ENCODE results near the gene C1orf159. TPM values are rescaled to one million over a fixed set of nuclear protein-coding genes. Genes with fewer than 3 reads are reported as not detected.

The C1orf159 gene
- total and polyA plus RNA-seq, 4 donors = 3.9 to 7.0 (median 4.7) TPM

DNA sequence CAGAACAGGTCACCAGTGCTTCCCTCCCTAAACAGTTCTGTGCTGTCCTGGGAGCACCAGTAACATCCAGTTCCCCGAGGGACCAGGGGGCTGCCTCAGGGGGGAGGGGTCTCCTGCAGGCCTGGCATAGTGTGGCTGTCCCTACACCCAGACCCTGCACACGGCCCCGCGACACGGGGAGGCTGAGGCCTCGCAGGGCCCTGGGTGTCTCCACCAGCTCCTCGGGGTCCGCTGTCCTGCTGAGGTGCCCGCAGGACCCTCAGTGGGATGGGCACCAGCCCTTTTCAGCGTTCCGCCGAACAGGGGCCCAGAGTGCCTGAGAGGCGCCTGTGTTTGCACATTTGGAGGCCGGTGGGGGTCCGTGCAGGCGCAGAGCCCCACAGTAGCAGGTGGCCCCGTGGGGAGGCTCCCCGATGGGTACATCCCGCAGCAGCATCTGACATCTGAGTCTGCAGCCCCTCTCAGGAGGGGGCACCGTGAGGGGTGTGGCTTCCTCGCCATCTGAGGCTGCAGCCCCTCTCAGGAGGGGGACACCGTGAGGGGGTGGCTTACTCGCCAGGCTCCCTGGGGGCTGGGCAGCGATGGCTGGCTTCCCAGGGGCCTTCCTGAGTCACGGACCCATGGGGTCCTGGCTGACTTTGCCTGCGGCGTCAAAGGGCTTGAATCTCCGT lies 18.5 kb upstream of the C1orf159 start:
- Histone ChIP-seq H3K4me1 (ENCODE audit: control insufficient read depth in 4 of 4, insufficient read depth in 4 of 4, low read length in 3 of 4) (peaks cover 0 to 7% (median 1%) of the 10 kb centered on the region in 4 donors), H3K9me3 (ENCODE audit: control insufficient read depth in 4 of 4, low read length in 3 of 4) (no peaks in the 10 kb centered on the region), H3K27me3 (ENCODE audit: control insufficient read depth in 4 of 4, insufficient read depth in 4 of 4, low read length in 3 of 4) (no peaks in the 10 kb centered on the region), H3K9ac (ENCODE audit: low read depth in 1 of 2, low read length in 2 of 2) (no peak overlapping the region), H3K36me3 (ENCODE audit: control insufficient read depth in 4 of 4, insufficient read depth in 3 of 4, low read depth in 1 of 4, low read length in 3 of 4) (no peaks in the 10 kb centered on the region), H3K4me3 (ENCODE audit: low read depth in 1 of 3, low read length in 3 of 3) (no peak overlapping the region), H3K27ac (ENCODE audit: low read depth in 1 of 2, low read length in 2 of 2) (no peak overlapping the region)
- no peak for TF ChIP-seq EGR1 (IDR thresholded peaks at IDR 0.05; ENCODE audit: low read depth in 2 of 2)
- no peak for DNase-seq (ENCODE audit: low spot score)
- 92% methylated on average over 28 of the region's 28 CpGs for WGBS

DNA sequence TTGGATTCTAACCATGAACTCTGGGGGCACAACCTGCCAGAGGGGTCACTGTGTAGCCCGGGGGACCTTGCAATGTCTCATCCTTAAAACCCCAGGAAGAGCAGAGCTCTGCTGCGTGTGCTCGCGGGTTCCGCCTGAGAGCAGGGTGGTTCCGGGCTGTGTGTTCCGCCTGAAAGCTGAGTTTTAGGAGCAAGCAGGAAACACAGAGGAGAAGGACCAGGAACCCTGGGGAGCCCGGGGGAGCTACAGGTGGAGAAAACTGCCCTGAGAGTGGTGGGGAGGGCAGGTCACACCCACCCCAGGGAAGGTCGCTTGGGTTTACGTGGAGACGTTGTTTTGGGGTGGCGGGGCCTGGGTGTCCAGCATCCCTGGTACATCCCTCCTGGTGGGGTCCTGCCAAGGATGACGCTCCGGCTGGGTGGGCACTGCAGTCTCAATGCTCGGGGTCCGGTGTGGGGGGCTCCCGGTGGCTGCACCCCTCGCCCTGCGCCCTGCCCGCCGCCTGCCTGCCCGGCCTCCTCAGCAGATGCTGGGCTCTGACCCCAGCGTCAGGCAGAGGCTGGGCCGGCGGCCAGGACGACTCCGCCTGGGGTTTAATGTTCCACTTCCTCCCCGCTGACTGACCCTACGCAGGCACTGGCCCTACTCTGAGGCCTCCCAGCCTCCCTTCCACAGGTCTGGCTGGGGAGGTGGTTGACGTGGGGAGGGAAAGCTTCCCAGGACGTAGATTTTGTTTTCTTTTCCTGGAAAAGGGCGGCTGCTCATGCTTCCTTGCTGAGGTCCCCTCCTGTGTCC lies 17.3 kb upstream of the C1orf159 start:
- no peak overlapping the region for H3K27ac ChIP-seq (ENCODE audit: low read depth in 1 of 2, low read length in 2 of 2)
- H3K27me3 ChIP-seq (ENCODE audit: control insufficient read depth in 4 of 4, insufficient read depth in 4 of 4, low read length in 3 of 4) = no peaks in the 10 kb centered on the region
- H3K9ac ChIP-seq (ENCODE audit: low read depth in 1 of 2, low read length in 2 of 2) = no peak overlapping the region
- WGBS = 71% methylated on average over 32 of the region's 32 CpGs
- TF ChIP-seq RAD21 (IDR thresholded peaks at IDR 0.05) = peak in 1 of 2 donors; percentile 33
- no peak for TF ChIP-seq GABPA (IDR thresholded peaks at IDR 0.05 in 1 of 2, conservative IDR thresholded peaks at IDR 0.05 in 1 of 2)
- TF ChIP-seq, protein P1, sequence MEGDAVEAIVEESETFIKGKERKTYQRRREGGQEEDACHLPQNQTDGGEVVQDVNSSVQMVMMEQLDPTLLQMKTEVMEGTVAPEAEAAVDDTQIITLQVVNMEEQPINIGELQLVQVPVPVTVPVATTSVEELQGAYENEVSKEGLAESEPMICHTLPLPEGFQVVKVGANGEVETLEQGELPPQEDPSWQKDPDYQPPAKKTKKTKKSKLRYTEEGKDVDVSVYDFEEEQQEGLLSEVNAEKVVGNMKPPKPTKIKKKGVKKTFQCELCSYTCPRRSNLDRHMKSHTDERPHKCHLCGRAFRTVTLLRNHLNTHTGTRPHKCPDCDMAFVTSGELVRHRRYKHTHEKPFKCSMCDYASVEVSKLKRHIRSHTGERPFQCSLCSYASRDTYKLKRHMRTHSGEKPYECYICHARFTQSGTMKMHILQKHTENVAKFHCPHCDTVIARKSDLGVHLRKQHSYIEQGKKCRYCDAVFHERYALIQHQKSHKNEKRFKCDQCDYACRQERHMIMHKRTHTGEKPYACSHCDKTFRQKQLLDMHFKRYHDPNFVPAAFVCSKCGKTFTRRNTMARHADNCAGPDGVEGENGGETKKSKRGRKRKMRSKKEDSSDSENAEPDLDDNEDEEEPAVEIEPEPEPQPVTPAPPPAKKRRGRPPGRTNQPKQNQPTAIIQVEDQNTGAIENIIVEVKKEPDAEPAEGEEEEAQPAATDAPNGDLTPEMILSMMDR (IDR thresholded peaks at IDR 0.05; ENCODE audit: low read depth, low read length, missing input control) = no peak
- TF ChIP-seq SP1 (IDR thresholded peaks at IDR 0.05) = peak; percentile 21
- H3K36me3 ChIP-seq (ENCODE audit: control insufficient read depth in 4 of 4, insufficient read depth in 3 of 4, low read depth in 1 of 4, low read length in 3 of 4) = no peaks in the 10 kb centered on the region
- no peak for DNase-seq (ENCODE audit: low spot score)
- peaks cover 2 to 16% (median 11%) of the 10 kb centered on the region in 4 donors for H3K4me1 ChIP-seq (ENCODE audit: control insufficient read depth in 4 of 4, insufficient read depth in 4 of 4, low read length in 3 of 4)
- H3K4me3 ChIP-seq (ENCODE audit: low read depth in 1 of 3, low read length in 3 of 3) = no peak overlapping the region
- no peaks in the 10 kb centered on the region for H3K9me3 ChIP-seq (ENCODE audit: control insufficient read depth in 4 of 4, low read length in 3 of 4)

DNA sequence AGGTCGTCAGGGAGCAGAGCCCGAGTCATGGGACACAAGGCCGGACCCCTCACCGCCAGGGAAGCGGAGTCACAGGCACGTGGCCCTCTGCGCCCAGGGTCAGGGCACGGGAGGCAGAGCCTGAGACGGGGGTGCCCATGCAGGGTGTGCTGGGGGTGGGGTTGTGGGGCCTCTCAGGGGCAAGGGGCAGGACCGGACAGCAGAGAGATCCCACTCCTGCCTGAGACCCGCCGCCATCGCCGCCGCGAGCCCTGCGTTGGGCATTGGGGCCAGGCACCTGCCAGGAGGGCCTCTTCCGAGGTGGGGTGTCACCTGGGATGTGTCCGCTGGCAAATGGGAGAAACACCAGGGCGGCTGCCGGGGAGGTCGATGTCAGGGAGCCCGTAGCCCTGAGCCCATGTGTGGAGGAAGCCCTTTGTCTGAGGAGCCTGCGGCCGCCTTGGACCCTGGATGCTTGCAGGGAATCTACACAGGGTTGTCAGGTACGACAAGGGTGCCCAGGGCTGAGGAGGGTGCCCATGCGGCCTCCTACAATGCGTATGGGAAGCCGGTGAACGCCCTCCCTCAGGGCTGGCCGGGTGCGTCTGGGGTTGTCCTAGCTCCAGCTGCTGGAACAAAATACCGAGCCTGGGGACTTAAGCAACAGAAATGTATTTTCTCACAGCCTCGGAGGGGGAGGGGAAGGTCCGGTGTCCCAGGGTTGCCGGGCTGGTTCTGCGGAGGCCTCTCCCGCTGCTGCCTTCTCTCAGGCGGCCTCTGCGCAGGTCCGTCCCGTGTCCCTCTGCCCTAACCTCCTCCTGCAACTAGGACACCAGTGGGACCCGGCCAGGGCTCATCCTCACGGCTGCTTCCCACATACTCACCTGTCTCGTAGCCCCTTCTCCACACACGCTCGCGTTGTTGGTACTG lies 16.4 kb upstream of the C1orf159 start:
- no peak for TF ChIP-seq SP1 (IDR thresholded peaks at IDR 0.05)
- TF ChIP-seq, protein P2, sequence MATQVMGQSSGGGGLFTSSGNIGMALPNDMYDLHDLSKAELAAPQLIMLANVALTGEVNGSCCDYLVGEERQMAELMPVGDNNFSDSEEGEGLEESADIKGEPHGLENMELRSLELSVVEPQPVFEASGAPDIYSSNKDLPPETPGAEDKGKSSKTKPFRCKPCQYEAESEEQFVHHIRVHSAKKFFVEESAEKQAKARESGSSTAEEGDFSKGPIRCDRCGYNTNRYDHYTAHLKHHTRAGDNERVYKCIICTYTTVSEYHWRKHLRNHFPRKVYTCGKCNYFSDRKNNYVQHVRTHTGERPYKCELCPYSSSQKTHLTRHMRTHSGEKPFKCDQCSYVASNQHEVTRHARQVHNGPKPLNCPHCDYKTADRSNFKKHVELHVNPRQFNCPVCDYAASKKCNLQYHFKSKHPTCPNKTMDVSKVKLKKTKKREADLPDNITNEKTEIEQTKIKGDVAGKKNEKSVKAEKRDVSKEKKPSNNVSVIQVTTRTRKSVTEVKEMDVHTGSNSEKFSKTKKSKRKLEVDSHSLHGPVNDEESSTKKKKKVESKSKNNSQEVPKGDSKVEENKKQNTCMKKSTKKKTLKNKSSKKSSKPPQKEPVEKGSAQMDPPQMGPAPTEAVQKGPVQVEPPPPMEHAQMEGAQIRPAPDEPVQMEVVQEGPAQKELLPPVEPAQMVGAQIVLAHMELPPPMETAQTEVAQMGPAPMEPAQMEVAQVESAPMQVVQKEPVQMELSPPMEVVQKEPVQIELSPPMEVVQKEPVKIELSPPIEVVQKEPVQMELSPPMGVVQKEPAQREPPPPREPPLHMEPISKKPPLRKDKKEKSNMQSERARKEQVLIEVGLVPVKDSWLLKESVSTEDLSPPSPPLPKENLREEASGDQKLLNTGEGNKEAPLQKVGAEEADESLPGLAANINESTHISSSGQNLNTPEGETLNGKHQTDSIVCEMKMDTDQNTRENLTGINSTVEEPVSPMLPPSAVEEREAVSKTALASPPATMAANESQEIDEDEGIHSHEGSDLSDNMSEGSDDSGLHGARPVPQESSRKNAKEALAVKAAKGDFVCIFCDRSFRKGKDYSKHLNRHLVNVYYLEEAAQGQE (IDR thresholded peaks at IDR 0.05) = no peak
- no peak for TF ChIP-seq HNF4A (conservative IDR thresholded peaks at IDR 0.05)
- TF ChIP-seq TAF1 (conservative IDR thresholded peaks at IDR 0.05) = no peak
- TF ChIP-seq, protein P3, sequence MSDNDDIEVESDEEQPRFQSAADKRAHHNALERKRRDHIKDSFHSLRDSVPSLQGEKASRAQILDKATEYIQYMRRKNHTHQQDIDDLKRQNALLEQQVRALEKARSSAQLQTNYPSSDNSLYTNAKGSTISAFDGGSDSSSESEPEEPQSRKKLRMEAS (IDR thresholded peaks at IDR 0.05) = no peak
- TF ChIP-seq RXRA (IDR thresholded peaks at IDR 0.05) = no peak
- TF ChIP-seq RAD21 (IDR thresholded peaks at IDR 0.05) = no peak
- no peaks in the 10 kb centered on the region for H3K27me3 ChIP-seq (ENCODE audit: control insufficient read depth in 4 of 4, insufficient read depth in 4 of 4, low read length in 3 of 4)
- no peak overlapping the region for H3K9ac ChIP-seq (ENCODE audit: low read depth in 1 of 2, low read length in 2 of 2)
- whole genome bisulfite sequencing = 82% methylated on average over 48 of the region's 48 CpGs
- H3K9me3 ChIP-seq (ENCODE audit: control insufficient read depth in 4 of 4, low read length in 3 of 4) = no peaks in the 10 kb centered on the region
- no peak overlapping the region for H3K27ac ChIP-seq (ENCODE audit: low read depth in 1 of 2, low read length in 2 of 2)
- DNase-seq (ENCODE audit: low spot score) = no peak
- no peak overlapping the region for H3K4me3 ChIP-seq (ENCODE audit: low read depth in 1 of 3, low read length in 3 of 3)
- H3K4me1 ChIP-seq (ENCODE audit: control insufficient read depth in 4 of 4, insufficient read depth in 4 of 4, low read length in 3 of 4) = peaks cover 7 to 23% (median 16%) of the 10 kb centered on the region in 4 donors
- no peaks in the 10 kb centered on the region for H3K36me3 ChIP-seq (ENCODE audit: control insufficient read depth in 4 of 4, insufficient read depth in 3 of 4, low read depth in 1 of 4, low read length in 3 of 4)

Measured in liver (tissue), 9 donors.